PC-3 (cell line): ENCODE measurements around the gene RNF157.
"Not testable (repeated sequence)": the region's sequence is repeated elsewhere in the genome, so short reads cannot be mapped to it uniquely, and the experiment has no call there.

ENCODE experiments used
- EZH2phosphoT487 ChIP-seq: fragments of 300-600 bp; sonication (generic); IDR thresholded peaks from 2 replicates; pipeline ENCODE4 v1.6.1; 2018; ENCODE audit warnings: mild to moderate bottlenecking, antibody characterized with exemption, low read length, borderline replicate concordance
- TF ChIP-seq, protein P1 (sequence below): fragments of 300-600 bp; sonication (generic); conservative IDR thresholded peaks from 2 replicates; pipeline ENCODE4 v1.5.1; 2017; ENCODE audit warnings: antibody characterized with exemption, low read depth, mild to moderate bottlenecking, low read length

GRCh38 chr17:76226749-76227148 is 13.5 kb downstream of the RNF157 start:
- TF ChIP-seq, protein P1, sequence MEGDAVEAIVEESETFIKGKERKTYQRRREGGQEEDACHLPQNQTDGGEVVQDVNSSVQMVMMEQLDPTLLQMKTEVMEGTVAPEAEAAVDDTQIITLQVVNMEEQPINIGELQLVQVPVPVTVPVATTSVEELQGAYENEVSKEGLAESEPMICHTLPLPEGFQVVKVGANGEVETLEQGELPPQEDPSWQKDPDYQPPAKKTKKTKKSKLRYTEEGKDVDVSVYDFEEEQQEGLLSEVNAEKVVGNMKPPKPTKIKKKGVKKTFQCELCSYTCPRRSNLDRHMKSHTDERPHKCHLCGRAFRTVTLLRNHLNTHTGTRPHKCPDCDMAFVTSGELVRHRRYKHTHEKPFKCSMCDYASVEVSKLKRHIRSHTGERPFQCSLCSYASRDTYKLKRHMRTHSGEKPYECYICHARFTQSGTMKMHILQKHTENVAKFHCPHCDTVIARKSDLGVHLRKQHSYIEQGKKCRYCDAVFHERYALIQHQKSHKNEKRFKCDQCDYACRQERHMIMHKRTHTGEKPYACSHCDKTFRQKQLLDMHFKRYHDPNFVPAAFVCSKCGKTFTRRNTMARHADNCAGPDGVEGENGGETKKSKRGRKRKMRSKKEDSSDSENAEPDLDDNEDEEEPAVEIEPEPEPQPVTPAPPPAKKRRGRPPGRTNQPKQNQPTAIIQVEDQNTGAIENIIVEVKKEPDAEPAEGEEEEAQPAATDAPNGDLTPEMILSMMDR = not testable (repeated sequence)
- TF ChIP-seq EZH2phosphoT487 = not testable (repeated sequence)
